HCT116 (cell line): Measurements from ENCODE around the gene IVD. TPM values are rescaled to one million over a fixed set of nuclear protein-coding genes. Genes with fewer than 3 reads are reported as not detected.

ENCODE experiments used
- ATAC-seq: fragments of 200-7000 bp; cut with Tn5 transposase; 2 replicates; pipeline ENCODE4 v1.9.1; 2020; ENCODE audit warnings: mild to moderate bottlenecking, moderate library complexity
- BruUV-seq: library from RNA; stranded (reverse); fragments of 400-500 nt; replicated peaks from 2 replicates; lab custom pipeline; 2021; lab: Mats Ljungman, UMichigan
- CTCF ChIA-PET: fragments of 300-600 bp; sonication (Branson Sonifier 250); formaldehyde crosslinking; loops from one replicate; lab custom pipeline; 2021; ENCODE audit warnings: antibody characterized with exemption; lab: Charles Lee
- POLR2A ChIA-PET: fragments of 300-600, 350-600 bp; sonication (Branson Sonifier 250); formaldehyde crosslinking; loops from one replicate; lab custom pipeline; 2021; ENCODE audit warnings: antibody characterized with exemption; lab: Charles Lee
- RAD21 ChIA-PET, 2 experiments: fragments of 300-600 bp; sonication (Branson Sonifier 250); formaldehyde crosslinking; loops; one replicate each; lab custom pipeline; 2023; ENCODE audit warnings: low total read pairs in 2 of 2; ENCODE audit not compliant: uncharacterized antibody in 2 of 2, unreplicated experiment in 2 of 2, low non-redundant PET in 1 of 2; lab: Charles Lee
- DNase-seq: peaks from one replicate; pipeline ENCODE4 v3.0.0-alpha.2; 2010; ENCODE audit warnings: low read depth, low spot score
- H2AFZ ChIP-seq: fragments of 200-600 bp; shearing (Covaris generic), sonication (generic); 2 replicates; pipeline ENCODE4 v1.6.1; 2017; ENCODE audit warnings: low read depth, mixed run types, mixed read lengths, antibody characterized with exemption, low read length; ENCODE audit not compliant: poor library complexity, severe bottlenecking
- H3K27ac ChIP-seq: 2 replicates; pipeline ENCODE4 v1.5.1; 2012; ENCODE audit warnings: low read depth, low read length
- H3K27me3 ChIP-seq: fragments of 200-600 bp; sonication (generic); 2 replicates; pipeline ENCODE4 v1.6.1; 2016; ENCODE audit warnings: mixed run types, low read length, mixed read lengths; ENCODE audit not compliant: insufficient read depth
- H3K36me3 ChIP-seq, 2 experiments: fragments of 200-500 bp in 1 of 2; fragments of 200-600 bp in 1 of 2; sonication (Bioruptor generic) in 1 of 2; sonication (generic) in 1 of 2; 2 replicates each; pipeline versions ENCODE4 v1.5.1 to v1.6.1; 2014 to 2016; ENCODE audit warnings: low read length in 2 of 2, inconsistent platforms in 1 of 2, mixed read lengths in 1 of 2, mixed run types in 1 of 2; ENCODE audit not compliant: insufficient read depth in 2 of 2, control insufficient read depth in 1 of 2
- H3K4me1 ChIP-seq, 2 experiments: fragments of 200-600 bp in 1 of 2; sonication (generic) in 1 of 2; 2 replicates each; pipeline versions ENCODE4 v1.5.1 to v1.6.1; 2012 to 2017; ENCODE audit warnings: low read length in 2 of 2, inconsistent platforms in 1 of 2, mild to moderate bottlenecking in 1 of 2, mixed read lengths in 1 of 2, mixed run types in 1 of 2, moderate library complexity in 1 of 2; ENCODE audit not compliant: insufficient read depth in 2 of 2, control insufficient read depth in 1 of 2
- H3K4me2 ChIP-seq: fragments of 200-600 bp; sonication (generic); 2 replicates; pipeline ENCODE4 v1.6.1; 2017; ENCODE audit warnings: mixed run types, low read length, mixed read lengths
- H3K4me3 ChIP-seq, 2 experiments: fragments of 200-600 bp in 1 of 2; sonication (generic) in 1 of 2; replicated peaks in 1 of 2; 2 replicates each; pipeline ENCODE4 v1.5.1; 2011 to 2016; ENCODE audit warnings: low read length in 2 of 2, control low read depth in 1 of 2, low read depth in 1 of 2, mild to moderate bottlenecking in 1 of 2, mixed read lengths in 1 of 2, mixed run types in 1 of 2
- H3K79me2 ChIP-seq: fragments of 200-600 bp; sonication (generic); 2 replicates; pipeline ENCODE4 v1.6.1; 2017; ENCODE audit warnings: mild to moderate bottlenecking, mixed run types, low read length, moderate library complexity, mixed read lengths; ENCODE audit not compliant: insufficient read depth
- H3K9ac ChIP-seq: fragments of 200-600 bp; sonication (generic); 2 replicates; pipeline ENCODE4 v1.6.1; 2016; ENCODE audit warnings: low read length, mixed read lengths
- H3K9me2 ChIP-seq: fragments of 200-600 bp; sonication (generic), shearing (Covaris generic); 2 replicates; pipeline ENCODE4 v1.6.1; 2017; ENCODE audit warnings: mixed run types, mild to moderate bottlenecking, moderate library complexity; ENCODE audit not compliant: insufficient read depth
- H3K9me3 ChIP-seq, 2 experiments: fragments of 200-500 bp in 1 of 2; fragments of 200-600 bp in 1 of 2; sonication (Bioruptor generic) in 1 of 2; sonication (generic) in 1 of 2; 2 replicates each; pipeline ENCODE4 v1.6.1; 2014 to 2017; ENCODE audit warnings: low read length in 2 of 2, mixed read lengths in 2 of 2, inconsistent platforms in 1 of 2, low read depth in 1 of 2, mild to moderate bottlenecking in 1 of 2, mixed run types in 1 of 2, moderate library complexity in 1 of 2; ENCODE audit not compliant: control insufficient read depth in 1 of 2, insufficient read depth in 1 of 2
- H4K20me1 ChIP-seq: fragments of 200-600 bp; sonication (generic), shearing (Covaris generic); 2 replicates; pipeline ENCODE4 v1.6.1; 2017; ENCODE audit warnings: mixed run types, mild to moderate bottlenecking, moderate library complexity; ENCODE audit not compliant: insufficient read depth
- CBX3 ChIP-seq: IDR thresholded peaks from 2 replicates; pipeline ENCODE4 v1.6.1; 2012; ENCODE audit warnings: low read depth
- CEBPB ChIP-seq: IDR thresholded peaks from 2 replicates; pipeline ENCODE4 v1.6.1; 2012; ENCODE audit warnings: low read depth
- ELF1 ChIP-seq: IDR thresholded peaks from 2 replicates; pipeline ENCODE4 v1.6.1; 2012; ENCODE audit warnings: low read depth, borderline replicate concordance
- EZH2phosphoT487 ChIP-seq: fragments of 200-600 bp; IDR thresholded peaks from 2 replicates; pipeline ENCODE4 v1.6.1; 2018; ENCODE audit warnings: antibody characterized with exemption, borderline replicate concordance
- FOSL1 ChIP-seq: IDR thresholded peaks from 2 replicates; pipeline ENCODE4 v1.6.1; 2012; ENCODE audit warnings: low read depth
- JUND ChIP-seq: IDR thresholded peaks from 2 replicates; pipeline ENCODE4 v1.6.1; 2012
- POLR2AphosphoS5 ChIP-seq: IDR thresholded peaks from 2 replicates; pipeline ENCODE4 v1.6.1; 2011; ENCODE audit warnings: mild to moderate bottlenecking, low read depth, low read length, moderate library complexity
- RAD21 ChIP-seq: IDR thresholded peaks from 2 replicates; pipeline ENCODE4 v1.6.1; 2012; ENCODE audit warnings: low read depth, mild to moderate bottlenecking
- SIN3A ChIP-seq: IDR thresholded peaks from 2 replicates; pipeline ENCODE4 v1.6.1; 2012; ENCODE audit warnings: low read depth
- SP1 ChIP-seq: IDR thresholded peaks from 2 replicates; pipeline ENCODE4 v1.6.1; 2012; ENCODE audit warnings: low read depth
- SRF ChIP-seq: IDR thresholded peaks from 2 replicates; pipeline ENCODE4 v1.6.1; 2012; ENCODE audit warnings: low read depth
- TCF7L2 ChIP-seq: IDR thresholded peaks from 2 replicates; pipeline ENCODE4 v1.7.0; 2011; ENCODE audit warnings: borderline replicate concordance, inconsistent platforms; ENCODE audit not compliant: insufficient read depth, insufficient read length; ENCODE audit errors: extremely low read depth
- ZNF274 ChIP-seq: fragments of 200-500 bp; sonication (Bioruptor generic); IDR thresholded peaks from 2 replicates; pipeline ENCODE4 v1.6.1; 2014; ENCODE audit warnings: mild to moderate bottlenecking, low read depth, low read length, inconsistent platforms
- intact Hi-C: fragments of 100-400 bp; cut with micrococcal nuclease; formaldehyde crosslinking; loops from 2 replicates; pipeline ENCODE4 v1.10.0; 2022
- total RNA-seq: library from RNA; stranded (reverse); gene quantifications from one replicate; pipeline ENCODE4 v1.2.1, GENCODE V29; 2021; ENCODE audit not compliant: unreplicated experiment
- TF ChIP-seq, protein P1 (sequence below): IDR thresholded peaks from 2 replicates; pipeline ENCODE4 v1.6.1; 2011; ENCODE audit warnings: mild to moderate bottlenecking, low read length, moderate library complexity; ENCODE audit not compliant: insufficient replicate concordance; ENCODE audit errors: extremely low read depth
- TF ChIP-seq, protein P2 (sequence below), 3 experiments: fragments of 200-600 bp in 1 of 3; sonication (generic) in 1 of 3; IDR thresholded peaks in 2 of 3; conservative IDR thresholded peaks in 1 of 3; 2 replicates each; pipeline ENCODE4 v1.5.1; 2012 to 2017; ENCODE audit warnings: low read depth in 2 of 3, low read length in 2 of 3, antibody characterized with exemption in 1 of 3, borderline replicate concordance in 1 of 3, control low read depth in 1 of 3, mild to moderate bottlenecking in 1 of 3, mixed read lengths in 1 of 3, mixed run types in 1 of 3, moderate library complexity in 1 of 3; ENCODE audit not compliant: insufficient read depth in 1 of 3
- TF ChIP-seq, protein P3 (sequence below): IDR thresholded peaks from 2 replicates; pipeline ENCODE4 v1.6.1; 2012

IVD gene
- total RNA-seq, 1 experiment from 2014 or later = 65.6 TPM

DNA sequence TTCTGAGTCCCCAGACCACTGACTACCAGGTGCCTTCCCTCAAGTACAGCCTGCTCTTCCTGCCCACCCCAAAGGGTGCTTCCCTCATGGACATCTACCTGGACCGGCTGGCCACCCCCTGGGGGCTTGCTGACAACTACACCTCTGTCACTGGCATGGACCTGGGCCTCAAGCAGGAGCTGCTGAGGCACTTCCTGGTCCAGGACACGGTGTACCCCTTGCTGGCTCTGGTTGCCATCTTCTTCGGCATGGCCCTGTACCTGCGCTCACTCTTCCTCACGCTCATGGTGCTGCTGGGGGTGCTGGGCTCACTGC is 38.3 kb upstream of the IVD start:
- intact Hi-C loops = no loop called here
- H3K4me3 ChIP-seq = peak overlapping the region in 1 of 2 experiments; percentile 40; a peak in 2 of 4 replicates
- CTCF ChIA-PET = interaction anchor here (1.0 to 1.6 kb wide), 3 partner anchors 27 to 55 kb away, joined by 3 to 6 read pairs (median 3); partner anchors contain the start of gene CCDC9B

More for the DNA sequence above, 38.3 kb upstream of the IVD start:
- no peaks in the 10 kb centered on the region for H3K9me2 ChIP-seq
- no peaks in the 10 kb centered on the region for H3K27me3 ChIP-seq
- no peak overlapping the region for H2AFZ ChIP-seq
- RAD21 ChIA-PET = interaction anchor here in 1 of 2 experiments (1.0 to 1.3 kb wide), 2 partner anchors 28 to 44 kb away, joined by 3 to 5 read pairs; partner anchors contain the start of gene INAFM2
- POLR2A ChIA-PET = no interaction called here
- H3K4me2 ChIP-seq = peak overlapping the region; percentile 67
- TF ChIP-seq EZH2phosphoT487 (no peak), SRF (no peak), TCF7L2 (no peak), ELF1 (no peak), JUND (no peak), SP1 (no peak), FOSL1 (no peak), SIN3A (no peak), ZNF274 (no peak), CBX3 (no peak), CEBPB (no peak), RAD21 (no peak), POLR2AphosphoS5 (no peak)
- TF ChIP-seq, protein P1, sequence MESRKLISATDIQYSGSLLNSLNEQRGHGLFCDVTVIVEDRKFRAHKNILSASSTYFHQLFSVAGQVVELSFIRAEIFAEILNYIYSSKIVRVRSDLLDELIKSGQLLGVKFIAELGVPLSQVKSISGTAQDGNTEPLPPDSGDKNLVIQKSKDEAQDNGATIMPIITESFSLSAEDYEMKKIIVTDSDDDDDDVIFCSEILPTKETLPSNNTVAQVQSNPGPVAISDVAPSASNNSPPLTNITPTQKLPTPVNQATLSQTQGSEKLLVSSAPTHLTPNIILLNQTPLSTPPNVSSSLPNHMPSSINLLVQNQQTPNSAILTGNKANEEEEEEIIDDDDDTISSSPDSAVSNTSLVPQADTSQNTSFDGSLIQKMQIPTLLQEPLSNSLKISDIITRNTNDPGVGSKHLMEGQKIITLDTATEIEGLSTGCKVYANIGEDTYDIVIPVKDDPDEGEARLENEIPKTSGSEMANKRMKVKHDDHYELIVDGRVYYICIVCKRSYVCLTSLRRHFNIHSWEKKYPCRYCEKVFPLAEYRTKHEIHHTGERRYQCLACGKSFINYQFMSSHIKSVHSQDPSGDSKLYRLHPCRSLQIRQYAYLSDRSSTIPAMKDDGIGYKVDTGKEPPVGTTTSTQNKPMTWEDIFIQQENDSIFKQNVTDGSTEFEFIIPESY = no peak
- TF ChIP-seq, protein P2, sequence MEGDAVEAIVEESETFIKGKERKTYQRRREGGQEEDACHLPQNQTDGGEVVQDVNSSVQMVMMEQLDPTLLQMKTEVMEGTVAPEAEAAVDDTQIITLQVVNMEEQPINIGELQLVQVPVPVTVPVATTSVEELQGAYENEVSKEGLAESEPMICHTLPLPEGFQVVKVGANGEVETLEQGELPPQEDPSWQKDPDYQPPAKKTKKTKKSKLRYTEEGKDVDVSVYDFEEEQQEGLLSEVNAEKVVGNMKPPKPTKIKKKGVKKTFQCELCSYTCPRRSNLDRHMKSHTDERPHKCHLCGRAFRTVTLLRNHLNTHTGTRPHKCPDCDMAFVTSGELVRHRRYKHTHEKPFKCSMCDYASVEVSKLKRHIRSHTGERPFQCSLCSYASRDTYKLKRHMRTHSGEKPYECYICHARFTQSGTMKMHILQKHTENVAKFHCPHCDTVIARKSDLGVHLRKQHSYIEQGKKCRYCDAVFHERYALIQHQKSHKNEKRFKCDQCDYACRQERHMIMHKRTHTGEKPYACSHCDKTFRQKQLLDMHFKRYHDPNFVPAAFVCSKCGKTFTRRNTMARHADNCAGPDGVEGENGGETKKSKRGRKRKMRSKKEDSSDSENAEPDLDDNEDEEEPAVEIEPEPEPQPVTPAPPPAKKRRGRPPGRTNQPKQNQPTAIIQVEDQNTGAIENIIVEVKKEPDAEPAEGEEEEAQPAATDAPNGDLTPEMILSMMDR (IDR thresholded peaks at IDR 0.05 in 2 of 3, conservative IDR thresholded peaks at IDR 0.05 in 1 of 3; ENCODE audit: borderline replicate concordance in 1 of 3, insufficient read depth in 1 of 3, low read depth in 2 of 3, low read length in 2 of 3) = no peak
- TF ChIP-seq, protein P3, sequence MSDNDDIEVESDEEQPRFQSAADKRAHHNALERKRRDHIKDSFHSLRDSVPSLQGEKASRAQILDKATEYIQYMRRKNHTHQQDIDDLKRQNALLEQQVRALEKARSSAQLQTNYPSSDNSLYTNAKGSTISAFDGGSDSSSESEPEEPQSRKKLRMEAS = no peak
- TF ChIP-seq, all 23 proteins: peak for 0
- Histone ChIP-seq H4K20me1 (no peaks in the 10 kb centered on the region), H3K9me3 (no peaks in the 10 kb centered on the region), H3K36me3 (no peaks in the 10 kb centered on the region), H3K4me1 (peaks cover 7 to 16% of the 10 kb centered on the region in 2 experiments; a peak in 3 of 4 replicates), H3K79me2 (no peaks in the 10 kb centered on the region), H3K9ac (peak overlapping the region; percentile 35; the same call in 1 of the 2 replicates), H3K27ac (peak overlapping the region; percentile 58; the same call in 1 of the 2 replicates)
- BruUV-seq = no TSS peak
- ATAC-seq = no peak
- no peak for DNase-seq
